Thyroid gland (tissue), 4 donors: Measurements from ENCODE around the gene AKR1E2.

Source experiments
- CTCF ChIP-seq, 6 experiments: fragments of 200-600 bp in 3 of 6; fragments of 450-650 bp in 3 of 6; sonication (generic) in 3 of 6; IDR thresholded peaks; one replicate each; pipeline ENCODE4 v1.5.1; 2016 to 2019; ENCODE audit warnings: antibody characterized with exemption in 6 of 6, mild to moderate bottlenecking in 2 of 6, inconsistent platforms in 1 of 6, moderate library complexity in 1 of 6
- POLR2A ChIP-seq, 2 donors: fragments of 450-650 bp; IDR thresholded peaks; one replicate each; pipeline ENCODE4 v1.6.1; 2017; ENCODE audit warnings: antibody characterized with exemption in 2 of 2, mild to moderate bottlenecking in 2 of 2, moderate library complexity in 1 of 2

DNA sequence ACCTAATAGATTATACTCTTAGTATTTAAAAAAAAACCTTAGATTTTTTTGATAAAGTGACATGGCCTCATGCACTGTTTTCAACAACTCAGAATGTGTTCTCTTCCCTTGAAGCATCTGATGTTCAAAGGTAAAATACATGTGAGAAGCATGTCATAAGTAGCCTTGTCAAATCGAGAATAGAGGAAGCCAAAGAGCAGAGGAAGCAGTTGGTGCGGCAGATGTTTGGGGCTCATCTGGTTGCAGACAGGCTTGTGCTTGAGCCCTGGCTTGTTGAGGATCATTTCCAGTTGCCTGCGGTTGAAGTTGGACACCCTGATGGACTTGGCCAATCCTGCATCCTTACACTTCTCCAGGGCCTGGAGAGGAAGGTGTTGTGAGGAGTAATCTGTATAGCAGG is 59.2 kb downstream of the AKR1E2 start:
- no peak for TF ChIP-seq POLR2A (IDR thresholded peaks at IDR 0.05)
- no peak for TF ChIP-seq CTCF (IDR thresholded peaks at IDR 0.05)
